Activated T-cell treated with anti-CD3 and anti-CD28 coated beads for 24 hours (primary cell): ENCODE measurements around the gene AHNAK.

ENCODE experiments used
- DNase-seq: peaks from one replicate; pipeline ENCODE4 v3.0.0-alpha.2; 2020; ENCODE audit warnings: low read depth

Gene AHNAK

GRCh38 chr11:62402960-62403730 lies 143.5 kb downstream of the AHNAK start:
- no peak for DNase-seq

- peak; percentile 44 for DNase-seq
Measured at GRCh38 chr11:62402226-62402959, 144.2 kb downstream of the AHNAK start.

- no peak for DNase-seq
Measured at GRCh38 chr11:62401811-62402210, 144.8 kb downstream of the AHNAK start.

- no peak for DNase-seq
Measured at GRCh38 chr11:62401356-62401755, 145.2 kb downstream of the AHNAK start.

GRCh38 chr11:62400760-62401159 lies 145.8 kb downstream of the AHNAK start:
- no peak for DNase-seq

GRCh38 chr11:62400281-62400680 lies 146.3 kb downstream of the AHNAK start:
- no peak for DNase-seq

GRCh38 chr11:62399878-62400266 lies 146.7 kb downstream of the AHNAK start:
- no peak for DNase-seq

GRCh38 chr11:62399172-62399877 lies 147.3 kb downstream of the AHNAK start:
- DNase-seq, result no peak

- no peak for DNase-seq
Measured at GRCh38 chr11:62398011-62398994, 148.3 kb downstream of the AHNAK start.

- DNase-seq, result no peak
Measured at GRCh38 chr11:62395885-62396551, 150.6 kb downstream of the AHNAK start.

- peak; percentile 44 for DNase-seq
Measured at GRCh38 chr11:62394825-62395538, 151.6 kb downstream of the AHNAK start.

GRCh38 chr11:62393735-62394134 lies 152.9 kb downstream of the AHNAK start:
- no peak for DNase-seq

- DNase-seq, result no peak
Measured at GRCh38 chr11:62393061-62393611, 153.5 kb downstream of the AHNAK start.

- DNase-seq, result no peak
Measured at GRCh38 chr11:62392506-62392905, 154.1 kb downstream of the AHNAK start.

GRCh38 chr11:62391642-62392425 lies 154.8 kb downstream of the AHNAK start:
- no peak for DNase-seq

GRCh38 chr11:62390722-62391121 lies 155.9 kb downstream of the AHNAK start:
- no peak for DNase-seq

GRCh38 chr11:62390237-62390636 lies 156.4 kb downstream of the AHNAK start:
- DNase-seq, result no peak

- DNase-seq, result no peak
Measured at GRCh38 chr11:62388999-62389398, 157.6 kb downstream of the AHNAK start.

- no peak for DNase-seq
Measured at GRCh38 chr11:62387381-62387780, 159.2 kb downstream of the AHNAK start.
